Panc1 (cell line): Measurements from ENCODE around the gene ACTL10. TPM values are rescaled to one million over a fixed set of nuclear protein-coding genes. Genes with fewer than 3 reads are reported as not detected.

Experiments
- ATAC-seq: fragments of 200-7000 bp; cut with Tn5 transposase; 2 replicates; pipeline ENCODE4 v1.9.1; 2020; ENCODE audit warnings: mild to moderate bottlenecking, moderate library complexity
- BruUV-seq: library from RNA; stranded (reverse); fragments of 400-500 nt; replicated peaks from 2 replicates; lab custom pipeline; 2021; lab: Mats Ljungman, UMichigan
- CTCF ChIA-PET: fragments of 300-600 bp; sonication (Branson Sonifier 250); formaldehyde crosslinking; loops from one replicate; lab custom pipeline; 2022; ENCODE audit warnings: antibody characterized with exemption; lab: Charles Lee
- POLR2A ChIA-PET: fragments of 300-600 bp; sonication (Branson Sonifier 250); formaldehyde crosslinking; loops from one replicate; lab custom pipeline; 2022; ENCODE audit warnings: antibody characterized with exemption; lab: Charles Lee
- DNase-seq: peaks from one replicate; pipeline ENCODE4 v3.0.0-alpha.2; 2010; ENCODE audit warnings: low read depth, low spot score
- H3K27ac ChIP-seq: 2 replicates; pipeline ENCODE4 v1.5.1; 2011; ENCODE audit warnings: mild to moderate bottlenecking, low read length, inconsistent platforms
- H3K27me3 ChIP-seq: fragments of 200-500 bp; sonication (Bioruptor generic); 2 replicates; pipeline ENCODE4 v1.6.0; 2014; ENCODE audit warnings: low read length, inconsistent platforms; ENCODE audit not compliant: control insufficient read depth, insufficient read depth
- H3K36me3 ChIP-seq: fragments of 200-500 bp; sonication (Bioruptor generic); 2 replicates; pipeline ENCODE4 v1.5.1; 2014; ENCODE audit warnings: inconsistent platforms, mild to moderate bottlenecking, low read length, moderate library complexity; ENCODE audit not compliant: control insufficient read depth, insufficient read depth
- H3K4me1 ChIP-seq: 2 replicates; pipeline ENCODE4 v1.5.1; 2011; ENCODE audit warnings: inconsistent platforms, mild to moderate bottlenecking, low read length, moderate library complexity; ENCODE audit not compliant: control insufficient read depth, insufficient read depth
- H3K4me3 ChIP-seq, 2 experiments: 2 replicates each; pipeline ENCODE4 v1.5.1; 2011 to 2012; ENCODE audit warnings: low read depth in 2 of 2, low read length in 2 of 2, mild to moderate bottlenecking in 2 of 2, inconsistent platforms in 1 of 2, moderate library complexity in 1 of 2
- H3K9me3 ChIP-seq: fragments of 200-500 bp; sonication (Bioruptor generic); 2 replicates; pipeline ENCODE4 v1.5.1; 2014; ENCODE audit warnings: low read depth, mild to moderate bottlenecking, inconsistent platforms, low read length, moderate library complexity; ENCODE audit not compliant: control insufficient read depth, insufficient read depth
- POLR2AphosphoS5 ChIP-seq: IDR thresholded peaks from 2 replicates; pipeline ENCODE4 v1.6.1; 2012; ENCODE audit warnings: mild to moderate bottlenecking, low read depth, low read length, moderate library complexity
- SIN3A ChIP-seq: IDR thresholded peaks from 2 replicates; pipeline ENCODE4 v1.6.1; 2012; ENCODE audit warnings: low read depth, mild to moderate bottlenecking, low read length, moderate library complexity, borderline replicate concordance; ENCODE audit not compliant: insufficient read depth
- TCF7L2 ChIP-seq: IDR thresholded peaks from 2 replicates; pipeline ENCODE4 v1.6.1; 2011; ENCODE audit warnings: mild to moderate bottlenecking, low read depth, low read length, inconsistent platforms
- in situ Hi-C: cut with HindIII; loops from 2 replicates; pipeline ENCODE4 v1.10.0; 2016; ENCODE audit warnings: low sequenced_read_pairs, low pct_unique_long_range_greater_than_20kb
- intact Hi-C: fragments of 100-400 bp; cut with micrococcal nuclease; formaldehyde crosslinking; loops from one replicate; pipeline ENCODE4 v1.10.0; 2022; ENCODE audit not compliant: unreplicated experiment
- total RNA-seq: library from RNA; stranded (reverse); gene quantifications from one replicate; pipeline ENCODE4 v1.2.1, GENCODE V29; 2021; ENCODE audit not compliant: unreplicated experiment
- TF ChIP-seq, protein P1 (sequence below): fragments of 450-650 bp; IDR thresholded peaks from 2 replicates; pipeline ENCODE4 v1.5.1; 2017; ENCODE audit warnings: mild to moderate bottlenecking
- TF ChIP-seq, protein P2 (sequence below), 2 experiments: IDR thresholded peaks; 2 replicates each; pipeline ENCODE4 v1.6.1; 2011 to 2012; ENCODE audit warnings: low read depth in 2 of 2, control low read depth in 1 of 2, low read length in 1 of 2, mild to moderate bottlenecking in 1 of 2, moderate library complexity in 1 of 2; ENCODE audit not compliant: insufficient read depth in 1 of 2

The ACTL10 gene
- total RNA-seq, 1 experiment from 2014 or later, result not detected

DNA sequence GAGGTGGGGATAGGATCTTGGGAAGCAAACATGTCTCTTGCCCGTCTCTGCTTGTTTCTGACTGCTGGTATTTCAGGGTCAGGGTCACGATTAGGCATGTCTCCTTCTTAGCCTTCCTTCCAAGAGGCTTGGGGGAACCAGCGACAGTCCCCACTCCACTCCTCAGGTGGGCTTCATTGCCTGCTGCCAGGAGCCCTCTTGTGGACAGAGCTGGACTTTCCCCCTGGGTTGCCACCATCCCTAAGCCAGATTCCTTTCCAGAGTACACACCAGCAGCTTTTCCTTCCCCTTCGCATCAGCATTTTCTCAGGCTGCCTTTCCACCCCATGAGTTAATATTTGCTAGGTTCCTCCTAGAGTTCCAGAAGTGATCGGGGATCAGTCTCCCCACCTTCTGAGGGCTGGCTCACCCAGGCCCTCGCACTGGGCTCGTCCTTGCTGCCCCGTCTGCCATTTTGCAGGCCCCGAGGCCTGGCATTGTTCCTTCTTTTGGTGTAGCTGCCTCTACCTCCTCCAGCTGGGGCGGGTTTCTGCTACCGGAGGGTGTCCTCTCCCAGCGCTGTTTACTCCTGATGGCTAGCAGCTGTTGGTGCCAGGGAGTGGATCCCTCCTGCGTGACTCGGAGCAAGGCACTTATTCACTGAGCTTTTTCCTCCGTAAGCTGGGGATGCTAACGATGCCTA is 13.4 kb upstream of the ACTL10 start:
- Histone ChIP-seq H3K4me3 (no peak overlapping the region), H3K27me3 (no peaks in the 10 kb centered on the region), H3K9me3 (no peaks in the 10 kb centered on the region), H3K27ac (no peak overlapping the region), H3K4me1 (peaks cover 4% of the 10 kb centered on the region), H3K36me3 (no peaks in the 10 kb centered on the region)
- in situ Hi-C loops, result no loop called here
- intact Hi-C loops, result loop anchor here (5.0 kb wide), 1 partner anchor 196 kb away; no protein-coding TSS in a partner anchor
- CTCF ChIA-PET, result interaction anchor here (0.9 to 1.0 kb wide), 4 partner anchors 89 to 391 kb away, joined by 3 to 4 read pairs (median 4); no protein-coding TSS in a partner anchor
- POLR2A ChIA-PET, result no interaction called here
- DNase-seq, result peak; percentile 55
- BruUV-seq, result TSS peak; percentile 34
- ATAC-seq, result peak; percentile 83
- TF ChIP-seq POLR2AphosphoS5, result peak; percentile 64
- TF ChIP-seq, protein P1, sequence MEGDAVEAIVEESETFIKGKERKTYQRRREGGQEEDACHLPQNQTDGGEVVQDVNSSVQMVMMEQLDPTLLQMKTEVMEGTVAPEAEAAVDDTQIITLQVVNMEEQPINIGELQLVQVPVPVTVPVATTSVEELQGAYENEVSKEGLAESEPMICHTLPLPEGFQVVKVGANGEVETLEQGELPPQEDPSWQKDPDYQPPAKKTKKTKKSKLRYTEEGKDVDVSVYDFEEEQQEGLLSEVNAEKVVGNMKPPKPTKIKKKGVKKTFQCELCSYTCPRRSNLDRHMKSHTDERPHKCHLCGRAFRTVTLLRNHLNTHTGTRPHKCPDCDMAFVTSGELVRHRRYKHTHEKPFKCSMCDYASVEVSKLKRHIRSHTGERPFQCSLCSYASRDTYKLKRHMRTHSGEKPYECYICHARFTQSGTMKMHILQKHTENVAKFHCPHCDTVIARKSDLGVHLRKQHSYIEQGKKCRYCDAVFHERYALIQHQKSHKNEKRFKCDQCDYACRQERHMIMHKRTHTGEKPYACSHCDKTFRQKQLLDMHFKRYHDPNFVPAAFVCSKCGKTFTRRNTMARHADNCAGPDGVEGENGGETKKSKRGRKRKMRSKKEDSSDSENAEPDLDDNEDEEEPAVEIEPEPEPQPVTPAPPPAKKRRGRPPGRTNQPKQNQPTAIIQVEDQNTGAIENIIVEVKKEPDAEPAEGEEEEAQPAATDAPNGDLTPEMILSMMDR, result peak; percentile 90; the same call in 1 of the 2 replicates
- TF ChIP-seq, protein P2, sequence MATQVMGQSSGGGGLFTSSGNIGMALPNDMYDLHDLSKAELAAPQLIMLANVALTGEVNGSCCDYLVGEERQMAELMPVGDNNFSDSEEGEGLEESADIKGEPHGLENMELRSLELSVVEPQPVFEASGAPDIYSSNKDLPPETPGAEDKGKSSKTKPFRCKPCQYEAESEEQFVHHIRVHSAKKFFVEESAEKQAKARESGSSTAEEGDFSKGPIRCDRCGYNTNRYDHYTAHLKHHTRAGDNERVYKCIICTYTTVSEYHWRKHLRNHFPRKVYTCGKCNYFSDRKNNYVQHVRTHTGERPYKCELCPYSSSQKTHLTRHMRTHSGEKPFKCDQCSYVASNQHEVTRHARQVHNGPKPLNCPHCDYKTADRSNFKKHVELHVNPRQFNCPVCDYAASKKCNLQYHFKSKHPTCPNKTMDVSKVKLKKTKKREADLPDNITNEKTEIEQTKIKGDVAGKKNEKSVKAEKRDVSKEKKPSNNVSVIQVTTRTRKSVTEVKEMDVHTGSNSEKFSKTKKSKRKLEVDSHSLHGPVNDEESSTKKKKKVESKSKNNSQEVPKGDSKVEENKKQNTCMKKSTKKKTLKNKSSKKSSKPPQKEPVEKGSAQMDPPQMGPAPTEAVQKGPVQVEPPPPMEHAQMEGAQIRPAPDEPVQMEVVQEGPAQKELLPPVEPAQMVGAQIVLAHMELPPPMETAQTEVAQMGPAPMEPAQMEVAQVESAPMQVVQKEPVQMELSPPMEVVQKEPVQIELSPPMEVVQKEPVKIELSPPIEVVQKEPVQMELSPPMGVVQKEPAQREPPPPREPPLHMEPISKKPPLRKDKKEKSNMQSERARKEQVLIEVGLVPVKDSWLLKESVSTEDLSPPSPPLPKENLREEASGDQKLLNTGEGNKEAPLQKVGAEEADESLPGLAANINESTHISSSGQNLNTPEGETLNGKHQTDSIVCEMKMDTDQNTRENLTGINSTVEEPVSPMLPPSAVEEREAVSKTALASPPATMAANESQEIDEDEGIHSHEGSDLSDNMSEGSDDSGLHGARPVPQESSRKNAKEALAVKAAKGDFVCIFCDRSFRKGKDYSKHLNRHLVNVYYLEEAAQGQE (IDR thresholded peaks at IDR 0.05; ENCODE audit: insufficient read depth in 1 of 2, low read depth in 2 of 2, low read length in 1 of 2), result no peak

DNA sequence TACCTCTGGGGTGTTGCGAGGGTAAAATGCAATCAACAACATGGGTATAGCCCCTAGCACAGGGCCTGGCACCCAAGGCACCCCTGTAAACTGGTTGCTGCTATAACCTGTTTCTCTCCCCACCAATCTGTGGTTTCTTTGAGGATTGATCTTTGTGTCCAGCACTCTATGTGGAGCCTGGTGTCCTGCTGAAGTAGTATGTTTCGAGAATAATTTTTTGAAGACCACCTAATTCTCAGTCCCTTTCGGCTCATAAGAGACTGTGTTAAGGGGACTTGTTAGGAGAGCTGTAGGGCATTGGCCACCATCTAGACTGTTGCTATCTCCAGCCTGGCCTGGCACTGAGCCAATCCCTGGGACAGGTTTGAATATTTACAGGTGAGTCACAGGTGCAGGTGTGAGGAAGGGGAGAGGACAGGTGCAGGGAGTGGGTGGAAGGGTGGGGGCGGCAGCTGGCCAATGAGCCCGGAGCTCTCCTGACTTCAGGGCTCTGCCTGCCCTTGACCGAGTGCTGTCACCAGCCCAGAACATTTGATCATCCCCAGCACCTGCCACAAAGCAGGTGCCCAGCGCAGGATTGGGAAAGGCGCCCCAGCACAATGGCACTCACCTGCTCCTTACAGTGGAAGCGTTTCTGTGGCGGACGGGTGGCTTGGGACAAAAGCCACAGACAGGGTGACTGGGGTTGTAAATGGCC is 12.7 kb upstream of the ACTL10 start:
- Histone ChIP-seq H3K27ac (no peak overlapping the region), H3K4me3 (no peak overlapping the region), H3K4me1 (no peaks in the 10 kb centered on the region; the same call in 1 of the 2 replicates), H3K27me3 (no peaks in the 10 kb centered on the region), H3K36me3 (no peaks in the 10 kb centered on the region), H3K9me3 (no peaks in the 10 kb centered on the region)
- peak; percentile 6; the same call in 1 of the 2 replicates for ATAC-seq
- intact Hi-C loops (loop anchor here (5.0 kb wide), 1 partner anchor 197 kb away; no protein-coding TSS in a partner anchor), in situ Hi-C loops (no loop called here)
- TF ChIP-seq POLR2AphosphoS5 (no peak), TCF7L2 (no peak), SIN3A (no peak)
- TF ChIP-seq, protein P2 (IDR thresholded peaks at IDR 0.05; ENCODE audit: insufficient read depth in 1 of 2, low read depth in 2 of 2, low read length in 1 of 2), result no peak
- TF ChIP-seq, protein P1, result no peak
- no TSS peak for BruUV-seq
- POLR2A ChIA-PET, result no interaction called here
- DNase-seq, result no peak
- CTCF ChIA-PET, result interaction anchor here (0.9 to 1.0 kb wide), 4 partner anchors 88 to 391 kb away, joined by 3 to 4 read pairs (median 4); no protein-coding TSS in a partner anchor
